HTR-8/SVneo (cell line): ENCODE measurements around the gene LIN7C.

ENCODE experiments used
- DNase-seq: peaks from one replicate; pipeline ENCODE4 v3.0.0; 2011; ENCODE audit warnings: low spot score, mixed read lengths; ENCODE audit not compliant: insufficient read length
- FAIRE-seq: peaks from 2 replicates; lab custom pipeline; 2011; peaks lifted over from hg19 to GRCh38; lab: Jason Lieb, UNC

The LIN7C gene

GRCh38 chr11:27472398-27473016 lies 34.1 kb downstream of the LIN7C start, which contains the start of gene LGR4:
Gene LGR4 (minus strand): TSS chr11:27472790. CDS start chr11:27472302, 488 bp downstream.
- FAIRE-seq (peak; percentile 86), DNase-seq (peak; percentile 91)

GRCh38 chr11:27471589-27472397 lies 34.8 kb downstream of the LIN7C start:
- DNase-seq (no peak), FAIRE-seq (no peak)

DNA sequence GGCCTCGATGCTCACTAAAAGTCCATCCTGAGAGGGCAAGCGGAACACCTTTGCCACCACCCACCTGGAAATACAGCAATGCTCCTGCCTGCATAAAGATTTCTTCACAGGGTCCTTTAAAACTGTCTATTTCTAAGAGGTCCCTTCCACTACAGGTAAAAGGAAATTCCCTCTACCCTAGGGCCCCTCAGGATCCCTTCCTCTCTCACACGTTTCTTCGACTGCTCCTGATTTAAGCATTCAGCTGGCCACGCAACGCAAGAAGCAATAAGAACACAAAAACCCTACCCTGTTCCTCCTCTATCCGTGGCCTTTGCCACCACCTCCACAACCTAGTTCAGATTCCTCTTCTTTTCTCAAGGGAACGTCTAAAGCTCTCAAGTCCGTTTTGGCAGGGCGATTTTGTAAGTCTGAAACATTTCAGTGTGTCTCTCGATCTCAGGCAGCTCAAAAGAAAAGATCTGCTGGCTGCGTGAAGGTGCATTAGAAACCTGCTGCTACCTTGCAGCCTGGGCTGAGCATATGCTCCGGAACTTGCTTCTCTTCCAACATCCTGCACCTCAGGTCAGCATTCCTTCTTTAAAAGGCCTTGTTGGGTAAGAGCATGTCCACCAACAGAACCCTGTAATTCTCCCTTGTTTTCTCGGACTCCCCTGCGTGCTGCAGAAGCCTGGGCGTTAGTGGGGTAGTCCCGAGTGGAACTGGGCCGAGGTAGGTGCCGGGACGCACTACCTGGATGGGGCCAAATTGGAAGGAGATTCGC lies 35.6 kb downstream of the LIN7C start:
- DNase-seq (no peak), FAIRE-seq (no peak)

DNA sequence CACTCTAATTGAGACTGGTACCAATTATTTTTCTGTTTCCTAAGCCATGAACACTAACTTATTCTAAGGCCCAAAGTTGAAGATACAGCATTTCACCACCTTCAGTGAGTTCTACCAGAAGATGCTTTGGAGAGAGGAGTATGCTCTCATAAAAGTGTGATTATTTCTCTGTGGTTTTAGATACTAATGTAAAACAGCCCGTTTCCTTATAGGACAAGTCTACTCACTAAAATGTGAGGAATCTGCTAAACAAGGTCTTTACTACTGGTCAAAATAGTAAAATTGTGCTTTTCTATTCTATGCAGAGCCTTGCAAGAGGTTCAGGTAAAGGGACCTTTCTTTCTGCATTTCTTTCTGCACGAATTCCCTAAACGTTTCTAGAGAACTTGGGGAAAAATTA lies 36.4 kb downstream of the LIN7C start:
- no peak for FAIRE-seq

DNA sequence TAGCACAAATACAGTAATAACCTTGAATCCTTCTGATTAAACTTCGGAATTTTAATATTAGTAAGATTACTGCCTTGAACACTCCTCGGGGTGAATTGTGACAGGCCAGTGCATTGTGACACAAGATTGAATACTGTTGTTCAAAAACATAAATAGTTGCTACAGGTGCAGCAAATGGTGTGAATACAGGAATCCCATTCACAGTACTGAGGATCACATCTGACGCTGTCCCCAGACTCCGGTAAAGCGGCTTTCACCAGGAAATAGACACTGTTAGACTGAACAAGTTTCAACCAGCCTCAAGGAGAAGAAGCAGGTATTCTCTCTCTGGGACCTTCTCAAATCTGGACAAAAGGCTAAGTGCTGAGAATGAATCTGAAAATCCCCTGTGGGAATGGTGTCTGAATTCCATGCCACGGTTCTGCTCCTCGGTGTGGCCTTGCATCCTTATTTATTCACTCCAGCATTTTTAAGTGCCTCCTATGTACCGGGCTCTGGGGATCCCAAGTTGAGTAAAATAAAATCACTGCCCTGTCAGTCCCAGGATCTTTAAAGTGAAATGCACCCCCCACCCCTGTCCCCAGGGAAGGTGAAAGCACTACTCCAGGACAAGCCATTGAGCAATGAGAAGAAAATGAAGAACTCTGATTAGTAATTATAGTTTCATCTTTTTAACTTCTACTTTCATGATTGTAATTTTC lies 37.4 kb downstream of the LIN7C start:
- DNase-seq (no peak), FAIRE-seq (no peak)

More for the DNA sequence above, 36.4 kb downstream of the LIN7C start:
- no peak for DNase-seq

DNA sequence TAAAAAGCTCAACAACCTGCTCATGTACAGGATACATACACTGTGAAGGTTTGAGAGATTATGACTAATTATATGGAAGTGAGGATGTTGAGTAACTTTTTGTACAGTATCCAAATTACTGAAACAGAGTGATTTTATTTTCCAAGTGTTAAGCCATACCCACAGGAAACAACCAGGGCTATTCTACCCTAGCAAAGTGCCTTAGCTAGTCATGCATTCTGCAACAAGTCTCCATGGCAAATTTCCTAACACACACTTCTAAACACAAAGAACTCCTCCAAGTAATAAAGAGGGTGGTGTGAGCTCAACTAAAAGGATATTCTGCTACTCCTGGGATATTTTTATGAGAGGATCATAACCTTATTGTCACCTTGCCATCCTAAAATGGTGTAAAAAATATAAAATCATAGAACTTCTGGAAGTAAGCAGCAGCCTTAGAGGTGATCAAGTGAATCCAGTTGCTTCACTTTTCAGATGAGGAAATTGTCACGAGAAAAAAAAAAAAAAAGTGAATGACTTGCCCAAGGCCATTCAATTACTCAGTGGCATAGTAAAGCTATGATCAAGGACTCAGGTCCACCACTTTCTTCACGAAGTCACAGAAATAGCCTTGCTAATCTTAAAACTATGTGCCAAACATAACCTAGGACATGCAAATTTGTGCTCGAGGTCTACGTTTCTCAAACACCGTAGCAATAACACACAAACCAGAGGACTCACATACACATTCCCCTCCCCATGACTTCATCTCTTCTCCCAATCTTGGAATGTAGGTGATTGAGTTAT lies 38.2 kb downstream of the LIN7C start:
- FAIRE-seq (no peak), DNase-seq (no peak)

GRCh38 chr11:27467181-27467913 lies 39.2 kb downstream of the LIN7C start:
- DNase-seq (no peak), FAIRE-seq (no peak)

- FAIRE-seq, result no peak
- no peak for DNase-seq
These were observed 40.2 kb downstream of the LIN7C start for GRCh38 chr11:27466363-27466762.

- DNase-seq, result no peak
- no peak for FAIRE-seq
These were observed 40.9 kb downstream of the LIN7C start for GRCh38 chr11:27465629-27466028.

- no peak for DNase-seq
- no peak for FAIRE-seq
These were observed 41.7 kb downstream of the LIN7C start for GRCh38 chr11:27464909-27465308.

DNA sequence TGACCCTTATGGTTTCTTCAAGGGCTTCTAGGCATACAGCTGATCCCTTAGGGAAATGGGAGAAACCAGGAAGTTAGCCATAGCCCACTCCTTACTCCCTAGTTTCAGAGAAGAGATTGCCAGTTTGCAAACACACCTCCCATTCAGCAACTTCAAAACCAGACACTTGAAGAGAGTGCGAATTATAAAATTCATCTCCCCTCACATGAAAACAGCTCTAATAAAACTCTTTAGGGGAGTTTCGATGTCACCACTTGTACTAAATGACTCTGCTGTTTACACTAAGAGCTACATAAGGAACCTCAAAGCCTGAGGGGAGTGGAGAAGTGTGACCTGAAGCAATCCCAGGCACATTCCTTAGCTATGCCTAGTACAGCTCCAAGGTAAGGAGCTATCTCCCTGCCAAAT lies 42.3 kb downstream of the LIN7C start:
- no peak for DNase-seq
- no peak for FAIRE-seq

- DNase-seq, result no peak
- FAIRE-seq, result no peak
These were observed 44.0 kb downstream of the LIN7C start for GRCh38 chr11:27462543-27462942.

DNA sequence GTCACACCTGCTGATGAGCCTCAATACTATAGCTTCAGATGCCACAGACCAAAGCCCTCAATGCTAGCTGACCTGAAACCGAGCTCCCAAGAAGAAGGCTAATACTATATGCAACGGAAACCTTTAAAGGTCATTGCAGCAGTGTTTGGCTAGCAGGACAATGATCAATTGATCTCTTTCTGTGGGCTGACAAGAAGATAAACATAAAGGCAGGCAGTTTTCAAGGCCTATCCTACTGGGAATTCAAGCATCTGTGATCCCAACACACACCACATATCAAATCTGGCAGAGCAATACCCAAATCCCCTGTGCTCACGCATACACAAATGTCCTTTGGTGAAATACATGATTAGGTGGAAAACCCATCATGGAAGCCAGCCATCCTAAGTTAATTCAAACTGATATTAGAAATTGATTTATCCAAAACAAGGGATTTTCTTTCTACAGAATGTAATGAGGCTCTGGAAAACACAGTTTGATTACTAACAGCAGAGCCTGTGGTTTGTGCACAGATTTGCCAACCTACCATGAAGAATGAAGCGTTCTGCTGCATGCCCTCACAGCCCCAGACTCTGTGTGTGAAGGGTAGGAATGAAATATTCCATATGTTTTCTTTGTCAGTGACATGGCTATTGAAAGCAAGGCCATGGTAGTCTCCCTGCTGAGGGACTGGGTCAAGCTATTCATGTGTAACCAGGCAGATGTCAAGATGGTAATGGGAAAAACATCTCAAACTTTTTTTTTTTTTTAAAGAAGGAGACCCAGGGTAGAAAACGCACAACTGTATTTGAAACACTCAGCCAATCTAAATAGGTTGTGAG lies 46.2 kb downstream of the LIN7C start:
- DNase-seq, result no peak
- FAIRE-seq, result no peak

DNA sequence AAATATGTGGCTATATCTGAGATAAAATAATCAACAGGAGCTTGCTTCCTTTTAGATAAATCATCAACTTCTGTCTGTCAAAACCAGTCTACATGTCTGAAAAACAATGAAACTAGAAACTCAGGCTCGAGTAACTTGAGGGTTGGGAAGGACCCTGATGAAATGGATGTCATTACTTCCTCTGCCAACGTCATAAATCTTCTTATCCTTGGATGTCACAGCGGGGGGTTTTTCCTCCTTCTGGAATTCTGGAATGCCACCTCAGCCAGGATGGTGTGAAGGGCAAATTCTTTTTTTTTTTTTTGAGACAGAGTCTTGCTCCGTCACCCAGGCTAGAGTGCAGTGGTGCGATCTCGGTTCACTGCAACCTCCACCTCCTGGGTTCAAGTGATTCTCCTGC lies 47.4 kb downstream of the LIN7C start:
- FAIRE-seq (no peak), DNase-seq (no peak)

GRCh38 chr11:27458182-27458581 lies 48.4 kb downstream of the LIN7C start:
- DNase-seq (no peak), FAIRE-seq (no peak)

GRCh38 chr11:27456795-27457329 lies 49.7 kb downstream of the LIN7C start:
- DNase-seq (no peak), FAIRE-seq (no peak)

DNA sequence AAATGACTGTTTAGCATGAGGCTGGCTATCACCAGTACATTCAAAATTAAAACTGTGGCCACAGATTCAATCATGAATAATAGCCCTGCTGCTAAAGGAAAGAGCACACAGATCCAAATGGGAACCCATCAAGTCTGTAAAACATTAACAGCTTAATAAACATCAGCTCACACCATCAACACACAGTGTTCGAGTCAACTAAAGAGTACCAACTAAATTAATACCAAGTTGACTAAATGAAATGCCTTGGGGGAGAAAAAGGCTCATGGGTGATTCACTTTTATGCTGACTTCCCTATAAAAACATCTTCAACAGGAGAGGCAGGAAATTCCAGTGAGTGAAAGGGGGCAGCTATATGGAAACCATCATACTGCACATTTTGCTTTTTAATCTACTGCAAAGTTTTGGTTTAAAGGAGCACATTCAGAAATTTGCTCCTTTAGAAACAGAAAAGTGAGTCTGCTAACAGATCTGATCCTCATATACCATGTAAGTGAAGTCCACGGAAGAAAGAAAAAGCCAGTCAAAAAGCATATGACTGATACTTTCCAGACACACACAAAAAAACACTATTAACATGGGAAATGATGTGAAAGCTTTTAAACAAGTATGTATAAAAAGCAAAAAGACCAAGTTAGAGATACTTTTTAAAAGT lies 50.3 kb downstream of the LIN7C start:
- DNase-seq (no peak), FAIRE-seq (no peak)
